Fibroblast of lung (primary cell): ENCODE data around the gene DVL1. TPM values are rescaled to one million over a fixed set of nuclear protein-coding genes. Genes with fewer than 3 reads are reported as not detected.
A peak's percentile ranks its signal among the peaks of the same experiment; 100 is the strongest.

Experiments used
- DNase-seq, 2 donors: peaks; one replicate each; pipeline versions ENCODE4 v3.0.0 to v3.0.0-alpha.2; 2010; ENCODE audit warnings: low read depth in 2 of 2
- H2AFZ ChIP-seq: 2 replicates; pipeline ENCODE4 v1.5.1; 2012; ENCODE audit warnings: low read length, control low read depth, inconsistent platforms
- H3K27ac ChIP-seq: 2 replicates; pipeline ENCODE4 v1.5.1; 2011; ENCODE audit warnings: low read length, control low read depth; ENCODE audit not compliant: insufficient read depth
- H3K27me3 ChIP-seq: 2 replicates; pipeline ENCODE4 v1.5.1; 2011; ENCODE audit warnings: mild to moderate bottlenecking, low read length; ENCODE audit not compliant: control insufficient read depth, insufficient read depth
- H3K36me3 ChIP-seq: 2 replicates; pipeline ENCODE4 v1.5.1; 2011; ENCODE audit warnings: low read length; ENCODE audit not compliant: control insufficient read depth, insufficient read depth
- H3K4me1 ChIP-seq: 2 replicates; pipeline ENCODE4 v1.5.1; 2011; ENCODE audit warnings: low read length; ENCODE audit not compliant: control insufficient read depth, insufficient read depth; ENCODE audit errors: extremely low read depth
- H3K4me2 ChIP-seq: 2 replicates; pipeline ENCODE4 v1.5.1; 2011; ENCODE audit warnings: low read length, control low read depth; ENCODE audit not compliant: insufficient read depth; ENCODE audit errors: extremely low read depth
- H3K4me3 ChIP-seq, 4 experiments: fragments of 200-600 bp in 1 of 4; sonication (generic) in 1 of 4; replicated peaks in 1 of 4; 2 replicates each; pipeline ENCODE4 v1.5.1; 2011 to 2016; ENCODE audit warnings: low read length in 4 of 4, low read depth in 3 of 4, mild to moderate bottlenecking in 3 of 4, control low read depth in 2 of 4, inconsistent platforms in 1 of 4, mixed read lengths in 1 of 4; ENCODE audit not compliant: insufficient read depth in 1 of 4; ENCODE audit errors: control extremely low read depth in 1 of 4
- H3K79me2 ChIP-seq: 2 replicates; pipeline ENCODE4 v1.5.1; 2012; ENCODE audit warnings: mild to moderate bottlenecking, low read length, inconsistent platforms; ENCODE audit not compliant: control insufficient read depth, insufficient read depth
- H3K9ac ChIP-seq: 2 replicates; pipeline ENCODE4 v1.5.1; 2011; ENCODE audit warnings: mild to moderate bottlenecking, low read length, control low read depth; ENCODE audit not compliant: insufficient read depth
- H3K9me3 ChIP-seq: 2 replicates; pipeline ENCODE4 v1.5.1; 2012; ENCODE audit warnings: low read depth, low read length; ENCODE audit not compliant: control insufficient read depth, insufficient read depth
- H4K20me1 ChIP-seq: 2 replicates; pipeline ENCODE4 v1.5.1; 2011; ENCODE audit warnings: low read length; ENCODE audit not compliant: control insufficient read depth, insufficient read depth; ENCODE audit errors: extremely low read depth
- EZH2 ChIP-seq: IDR thresholded peaks from 2 replicates; pipeline ENCODE4 v1.5.1; 2012; ENCODE audit warnings: low read length, control low read depth, mild to moderate bottlenecking; ENCODE audit errors: missing control alignments
- polyA plus RNA-seq, 2 donors: library from polyadenylated mRNA; depleted of rRNA in 1 of 2; stranded (reverse) in 1 of 2; unstranded in 1 of 2; fragments of >200 nt; gene quantifications; 2 replicates each; pipeline ENCODE4 v1.2.1, GENCODE V29; 2011 to 2012; ENCODE audit warnings: missing spikeins in 1 of 2
- total RNA-seq: library from RNA; depleted of rRNA; stranded (reverse); fragments of >200 nt; gene quantifications from 2 replicates; pipeline ENCODE4 v1.2.1, GENCODE V29; 2014
- TF ChIP-seq, protein P1 (sequence below), 2 donors: IDR thresholded peaks in 1 of 2; conservative IDR thresholded peaks in 1 of 2; 1 replicate in 1 of 2; 2 replicates in 1 of 2; pipeline ENCODE4 v1.5.1; 2011 to 2012; ENCODE audit warnings: low read length in 2 of 2, control low read depth in 1 of 2, inconsistent platforms in 1 of 2, low read depth in 1 of 2, mild to moderate bottlenecking in 1 of 2

Gene DVL1
- total and polyA plus RNA-seq, 2 donors (not counting 1 experiment from before 2014, with no cell fraction given): 9.1 to 107 TPM

DNA sequence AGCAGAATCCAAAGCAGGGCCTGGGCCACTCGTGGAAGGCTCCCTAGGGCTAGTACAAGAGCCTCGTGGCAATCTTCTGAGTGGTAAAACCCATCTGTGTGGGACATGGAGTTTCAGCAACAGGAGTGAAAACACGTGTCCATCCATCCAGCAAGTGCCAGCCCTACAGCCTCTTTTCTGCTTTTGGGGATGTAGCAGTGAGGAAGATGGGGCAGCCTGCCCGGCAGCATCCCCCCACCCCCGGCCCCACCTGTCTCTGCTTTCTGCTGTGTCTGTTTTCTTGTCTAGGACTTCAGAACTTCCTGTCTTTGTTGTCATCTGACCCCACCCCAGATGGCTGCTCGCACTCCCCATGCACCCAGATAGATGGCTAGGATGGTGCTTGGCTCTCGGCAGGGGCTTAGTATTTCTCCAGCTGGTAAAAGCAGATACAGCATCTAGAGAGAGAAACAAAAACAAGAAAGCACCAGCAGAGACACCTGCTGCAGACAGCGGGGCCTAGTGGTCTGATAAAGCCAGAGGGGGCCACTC lies 23.1 kb downstream of the DVL1 start:
- Histone ChIP-seq H3K9ac (no peak overlapping the region), H3K79me2 (peaks cover 41% of the 10 kb centered on the region), H3K9me3 (no peaks in the 10 kb centered on the region), H3K4me1 (peaks cover 14% of the 10 kb centered on the region), H3K36me3 (peaks cover 10% of the 10 kb centered on the region), H3K4me3 (peak overlapping the region in 1 of 4 experiments; percentile 84), H3K27ac (no peak overlapping the region), H3K4me2 (peak overlapping the region; percentile 25), H3K27me3 (no peaks in the 10 kb centered on the region), H4K20me1 (no peaks in the 10 kb centered on the region), H2AFZ (no peak overlapping the region)
- TF ChIP-seq, protein P1, sequence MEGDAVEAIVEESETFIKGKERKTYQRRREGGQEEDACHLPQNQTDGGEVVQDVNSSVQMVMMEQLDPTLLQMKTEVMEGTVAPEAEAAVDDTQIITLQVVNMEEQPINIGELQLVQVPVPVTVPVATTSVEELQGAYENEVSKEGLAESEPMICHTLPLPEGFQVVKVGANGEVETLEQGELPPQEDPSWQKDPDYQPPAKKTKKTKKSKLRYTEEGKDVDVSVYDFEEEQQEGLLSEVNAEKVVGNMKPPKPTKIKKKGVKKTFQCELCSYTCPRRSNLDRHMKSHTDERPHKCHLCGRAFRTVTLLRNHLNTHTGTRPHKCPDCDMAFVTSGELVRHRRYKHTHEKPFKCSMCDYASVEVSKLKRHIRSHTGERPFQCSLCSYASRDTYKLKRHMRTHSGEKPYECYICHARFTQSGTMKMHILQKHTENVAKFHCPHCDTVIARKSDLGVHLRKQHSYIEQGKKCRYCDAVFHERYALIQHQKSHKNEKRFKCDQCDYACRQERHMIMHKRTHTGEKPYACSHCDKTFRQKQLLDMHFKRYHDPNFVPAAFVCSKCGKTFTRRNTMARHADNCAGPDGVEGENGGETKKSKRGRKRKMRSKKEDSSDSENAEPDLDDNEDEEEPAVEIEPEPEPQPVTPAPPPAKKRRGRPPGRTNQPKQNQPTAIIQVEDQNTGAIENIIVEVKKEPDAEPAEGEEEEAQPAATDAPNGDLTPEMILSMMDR (conservative IDR thresholded peaks at IDR 0.05 in 1 of 2, IDR thresholded peaks at IDR 0.05 in 1 of 2; ENCODE audit: low read depth in 1 of 2, low read length in 2 of 2): no peak
- no peak for DNase-seq

DNA sequence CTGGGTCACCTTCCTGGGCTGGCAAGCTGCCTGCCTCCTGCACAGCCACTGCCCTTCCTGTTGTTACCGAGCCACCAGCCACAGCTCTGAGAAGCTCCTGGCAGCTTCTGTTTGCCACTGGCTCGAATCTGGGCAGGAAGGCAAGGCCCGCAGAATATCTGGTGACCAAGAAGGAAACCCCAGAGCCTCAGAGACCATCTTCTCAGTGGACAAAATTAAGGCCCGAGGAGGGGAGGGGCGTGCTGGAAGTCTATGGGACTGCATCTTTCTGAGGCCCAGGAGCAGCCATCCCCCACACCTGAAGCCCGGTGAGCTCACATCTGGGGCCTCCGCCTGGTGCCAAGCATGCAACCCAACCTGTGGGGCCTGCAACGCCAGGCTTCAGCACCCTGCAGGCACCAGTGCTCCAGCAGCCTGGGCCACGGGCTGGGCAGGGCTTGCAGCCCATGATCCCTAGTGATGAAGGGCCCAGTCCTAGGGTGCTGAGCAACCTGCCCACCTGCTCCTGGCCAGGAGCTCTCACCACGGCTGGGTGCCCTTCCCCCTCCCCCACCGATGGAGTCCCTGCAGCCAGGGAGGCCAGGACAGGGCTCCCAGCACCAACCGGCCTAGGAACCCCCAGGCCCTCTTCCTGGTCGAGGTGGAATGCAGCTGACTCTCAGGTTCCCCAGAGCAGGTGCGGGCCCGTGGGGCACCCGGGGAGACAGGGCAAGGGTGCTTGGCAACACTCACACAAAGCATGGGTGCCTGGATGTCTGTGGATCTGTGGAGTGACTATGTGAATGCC lies 23.7 kb downstream of the DVL1 start:
- peaks cover 47% of the 10 kb centered on the region for H3K79me2 ChIP-seq
- H2AFZ ChIP-seq: no peak overlapping the region
- H4K20me1 ChIP-seq: no peaks in the 10 kb centered on the region

DNA sequence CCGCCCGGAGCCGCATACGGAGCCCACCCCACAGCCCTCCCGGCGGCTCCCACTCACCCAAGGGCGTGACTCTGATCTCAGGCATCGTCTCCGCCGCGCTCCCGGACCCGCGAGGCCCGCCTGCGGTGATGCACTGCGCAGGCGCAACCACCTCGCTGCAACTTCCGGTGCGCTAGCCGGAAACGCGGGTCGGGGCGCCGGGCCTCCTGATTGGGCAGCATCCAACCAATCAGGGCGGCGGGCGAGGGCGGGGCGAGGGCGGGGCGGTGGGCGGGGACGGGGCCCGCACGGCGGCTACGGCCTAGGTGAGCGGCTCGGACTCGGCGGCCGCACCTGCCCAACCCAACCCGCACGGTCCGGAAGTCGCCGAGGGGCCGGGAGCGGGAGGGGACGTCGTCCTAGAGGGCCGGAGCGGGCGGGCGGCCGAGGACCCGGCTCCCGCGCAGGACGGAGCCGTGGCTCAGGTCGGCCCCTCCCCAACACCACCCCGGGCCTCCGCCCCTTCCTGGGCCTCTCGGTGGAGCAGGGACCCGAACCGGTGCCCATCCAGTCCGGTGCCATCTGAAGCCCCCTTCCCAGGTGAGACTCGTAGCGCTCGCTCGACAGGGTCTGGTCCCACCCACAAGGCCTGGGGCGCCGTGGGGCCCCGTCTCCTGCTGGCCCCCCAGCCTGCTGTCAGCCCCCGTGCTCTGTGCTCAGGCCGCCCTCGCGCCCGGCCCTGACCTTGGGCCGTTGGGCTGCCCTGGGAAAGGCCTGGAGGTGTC lies 24.5 kb downstream of the DVL1 start, which contains the start of the genes CPTP and INTS11:
TSS of gene CPTP (plus strand) at position 279 of the 764 bp plus-strand sequence. CDS start 2,109 bp downstream, outside the sequence.
TSS of gene INTS11 (minus strand) at position 137 of the 764 bp plus-strand sequence. CDS start at position 85, 52 bp downstream.
- peak within 1 kb of the TSS; percentile 92 for H3K27ac ChIP-seq
- H4K20me1 ChIP-seq: no peaks in the 10 kb centered on the region
- peak within 1 kb of the TSS; percentile 96 for H3K9ac ChIP-seq
- H3K4me2 ChIP-seq: peak within 1 kb of the TSS; percentile 92
- H3K4me3 ChIP-seq: peak within 1 kb of the TSS; percentile 68 to 86 (median 84)
- H3K4me1 ChIP-seq: peaks cover 19% of the 10 kb centered on the region
- no peak for TF ChIP-seq EZH2
- TF ChIP-seq, protein P1 (conservative IDR thresholded peaks at IDR 0.05 in 1 of 2, IDR thresholded peaks at IDR 0.05 in 1 of 2; ENCODE audit: low read depth in 1 of 2, low read length in 2 of 2): no peak
- H3K36me3 ChIP-seq: peaks cover 11% of the 10 kb centered on the region
- peak within 1 kb of the TSS; percentile 53 for H2AFZ ChIP-seq
- peaks cover 55% of the 10 kb centered on the region for H3K79me2 ChIP-seq
- DNase-seq: peak; percentile 78 to 89
- H3K9me3 ChIP-seq: no peaks in the 10 kb centered on the region
- no peaks in the 10 kb centered on the region for H3K27me3 ChIP-seq

More for the DNA sequence above, 23.7 kb downstream of the DVL1 start:
- DNase-seq: no peak
- Histone ChIP-seq H3K4me3 (peak overlapping the region; percentile 68 to 86 (median 80)), H3K4me2 (peak overlapping the region; percentile 92), H3K9ac (peak overlapping the region; percentile 78), H3K27me3 (no peaks in the 10 kb centered on the region), H3K4me1 (peaks cover 19% of the 10 kb centered on the region), H3K36me3 (peaks cover 10% of the 10 kb centered on the region), H3K27ac (peak overlapping the region; percentile 70), H3K9me3 (no peaks in the 10 kb centered on the region)
- TF ChIP-seq EZH2: no peak
- TF ChIP-seq, protein P1 (conservative IDR thresholded peaks at IDR 0.05 in 1 of 2, IDR thresholded peaks at IDR 0.05 in 1 of 2; ENCODE audit: low read depth in 1 of 2, low read length in 2 of 2): no peak
